GM23248 (cell line): ENCODE measurements around the gene HERC3. TPM values are rescaled to one million over a fixed set of nuclear protein-coding genes. Genes with fewer than 3 reads are reported as not detected.

ENCODE experiments used
- DNase-seq: peaks from one replicate; pipeline ENCODE4 v3.0.0-alpha.2; 2015
- H2AFZ ChIP-seq: fragments of 200-600 bp; sonication (generic); 2 replicates; pipeline ENCODE4 v1.6.1; 2016; ENCODE audit warnings: antibody characterized with exemption
- H3F3A ChIP-seq: fragments of 200-600 bp; sonication (generic); 2 replicates; pipeline ENCODE4 v1.6.1; 2016; ENCODE audit warnings: mild to moderate bottlenecking, antibody characterized with exemption, mixed run types; ENCODE audit not compliant: insufficient read depth
- H3K27ac ChIP-seq: fragments of 200-600 bp; sonication (generic); 2 replicates; pipeline ENCODE4 v1.5.1; 2016; ENCODE audit warnings: mild to moderate bottlenecking
- H3K27me3 ChIP-seq: fragments of 200-600 bp; sonication (generic); replicated peaks from 2 replicates; pipeline ENCODE4 v1.6.1; 2016; ENCODE audit warnings: mild to moderate bottlenecking; ENCODE audit not compliant: insufficient read depth
- H3K36me3 ChIP-seq: fragments of 200-600 bp; sonication (generic); 2 replicates; pipeline ENCODE4 v1.6.1; 2016; ENCODE audit warnings: low read depth, mild to moderate bottlenecking
- H3K4me1 ChIP-seq: fragments of 200-600 bp; sonication (generic); 2 replicates; pipeline ENCODE4 v1.6.1; 2016; ENCODE audit warnings: mild to moderate bottlenecking; ENCODE audit not compliant: insufficient read depth
- H3K4me2 ChIP-seq: fragments of 200-600 bp; sonication (generic); one replicate; pipeline ENCODE4 v1.6.1; 2016; ENCODE audit warnings: mild to moderate bottlenecking; ENCODE audit not compliant: unreplicated experiment
- H3K4me3 ChIP-seq: fragments of 200-600 bp; sonication (generic); 2 replicates; pipeline ENCODE4 v1.5.1; 2016; ENCODE audit warnings: mild to moderate bottlenecking
- H3K79me2 ChIP-seq: fragments of 200-600 bp; sonication (generic); 2 replicates; pipeline ENCODE4 v1.6.1; 2016; ENCODE audit warnings: mild to moderate bottlenecking; ENCODE audit not compliant: insufficient read depth
- H3K9ac ChIP-seq: fragments of 200-600 bp; sonication (generic); 2 replicates; pipeline ENCODE4 v1.6.1; 2016; ENCODE audit warnings: mild to moderate bottlenecking
- H3K9me2 ChIP-seq: fragments of 200-600 bp; sonication (generic); 2 replicates; pipeline ENCODE4 v1.6.1; 2016; ENCODE audit warnings: mixed run types, mild to moderate bottlenecking, moderate library complexity; ENCODE audit not compliant: insufficient read depth
- H3K9me3 ChIP-seq: fragments of 200-600 bp; sonication (generic); one replicate; pipeline ENCODE4 v1.6.1; 2017; ENCODE audit warnings: low read depth
- H4K20me1 ChIP-seq: fragments of 200-600 bp; sonication (generic); 2 replicates; pipeline ENCODE4 v1.6.0; 2016; ENCODE audit not compliant: insufficient read depth
- EZH2 ChIP-seq: fragments of 200-600 bp; sonication (generic); IDR thresholded peaks from 2 replicates; pipeline ENCODE4 v1.6.1; 2018; ENCODE audit warnings: antibody characterized with exemption, mild to moderate bottlenecking; ENCODE audit not compliant: insufficient read depth, poor library complexity, severe bottlenecking
- EZH2phosphoT487 ChIP-seq: fragments of 200-600 bp; sonication (generic); IDR thresholded peaks from 2 replicates; pipeline ENCODE4 v1.6.1; 2018; ENCODE audit warnings: antibody characterized with exemption, moderate library complexity, mild to moderate bottlenecking, low read depth; ENCODE audit not compliant: insufficient read depth
- WGBS, 2 experiments: methylation state at CpG; one replicate each; pipeline ENCODE4 v1.1.6; 2015 to 2017; ENCODE audit warnings: low lambda C conversion rate in 2 of 2, low coverage in 1 of 2; ENCODE audit errors: missing lambda C conversion rate in 2 of 2; 5-methylcytosine and 5-hydroxymethylcytosine counted together
- in situ Hi-C: fragments of 300-500 bp; cut with MboI; formaldehyde crosslinking; loops from 2 replicates; pipeline ENCODE4 v1.15.0; 2020
- polyA plus RNA-seq: library from polyadenylated mRNA; unstranded; fragments of >200 nt; fragmentation: Nextera tagmentation; extraction: Ambion mirVana; gene quantifications from 2 replicates; pipeline ENCODE4 v1.2.1, GENCODE V29; 2016
- total RNA-seq: library from RNA; depleted of rRNA; stranded (reverse); fragments of >200 nt; shearing (Covaris generic); gene quantifications from 2 replicates; pipeline ENCODE4 v1.2.3, GENCODE V29; 2014

HERC3 gene
- total and polyA plus RNA-seq, 2 experiments from 2014 or later, result 25.8 to 27.6 TPM

GRCh38 chr4:88698519-88698918 is 106.2 kb downstream of the HERC3 start:
- Histone ChIP-seq H2AFZ (no peak overlapping the region), H3K79me2 (no peaks in the 10 kb centered on the region), H3K36me3 (no peaks in the 10 kb centered on the region), H4K20me1 (no peaks in the 10 kb centered on the region), H3K9me2 (no peaks in the 10 kb centered on the region), H3K9me3 (no peaks in the 10 kb centered on the region), H3K9ac (no peak overlapping the region), H3K4me2 (no peak overlapping the region), H3K27me3 (no peaks in the 10 kb centered on the region), H3K4me1 (peaks cover 8% of the 10 kb centered on the region; the same call in 1 of the 2 replicates), H3F3A (0 out of 2 replicates have a peak, but pooled peaks cover 6% of the 10 kb centered on the region), H3K27ac (no peak overlapping the region), H3K4me3 (no peak overlapping the region)
- no peak for TF ChIP-seq EZH2phosphoT487
- no peak for TF ChIP-seq EZH2
- in situ Hi-C loops, result no loop called here
- no peak for DNase-seq
- 94% methylated on average over 7 of the region's 7 CpGs; no CpG with 5 or more reads in 1 of the 2 experiments for WGBS, 2 experiments

- Histone ChIP-seq H3K79me2 (no peaks in the 10 kb centered on the region), H3K27ac (no peak overlapping the region), H2AFZ (no peak overlapping the region), H3K27me3 (no peaks in the 10 kb centered on the region), H3K9ac (no peak overlapping the region), H3K4me3 (no peak overlapping the region), H3K9me3 (no peaks in the 10 kb centered on the region), H3F3A (peaks cover 12% of the 10 kb centered on the region; the same call in 1 of the 2 replicates), H3K9me2 (no peaks in the 10 kb centered on the region), H4K20me1 (no peaks in the 10 kb centered on the region), H3K4me2 (no peak overlapping the region), H3K36me3 (peaks cover 2% of the 10 kb centered on the region; the same call in 1 of the 2 replicates), H3K4me1 (peaks cover 18% of the 10 kb centered on the region)
- TF ChIP-seq EZH2, result no peak
- TF ChIP-seq EZH2phosphoT487, result no peak
- no peak for DNase-seq
- 77 to 78% methylated on average over 2 of the region's 2 CpGs for WGBS, 2 experiments
- in situ Hi-C loops, result loop anchor here (10.0 kb wide), 1 partner anchor 332 kb away; no protein-coding TSS in a partner anchor
These were observed 110.5 kb downstream of the HERC3 start for GRCh38 chr4:88702782-88703181.

GRCh38 chr4:88705223-88705622 is 112.9 kb downstream of the HERC3 start:
- H3K9me2 ChIP-seq, result no peaks in the 10 kb centered on the region
- H3K4me1 ChIP-seq, result peaks cover 22% of the 10 kb centered on the region
- no peaks in the 10 kb centered on the region for H3K27me3 ChIP-seq
- in situ Hi-C loops, result loop anchor here (10.0 kb wide), 1 partner anchor 330 kb away; no protein-coding TSS in a partner anchor
- H3K4me3 ChIP-seq, result no peak overlapping the region
- H2AFZ ChIP-seq, result no peak overlapping the region
- no peak overlapping the region for H3K9ac ChIP-seq
- no peak overlapping the region for H3K4me2 ChIP-seq
- no peaks in the 10 kb centered on the region for H3K9me3 ChIP-seq
- H4K20me1 ChIP-seq, result no peaks in the 10 kb centered on the region
- DNase-seq, result no peak
- H3K36me3 ChIP-seq, result peaks cover 2% of the 10 kb centered on the region; the same call in 1 of the 2 replicates
- no peak overlapping the region for H3K27ac ChIP-seq
- H3F3A ChIP-seq, result peaks cover 12% of the 10 kb centered on the region; the same call in 1 of the 2 replicates
- H3K79me2 ChIP-seq, result no peaks in the 10 kb centered on the region
- TF ChIP-seq EZH2 (no peak), EZH2phosphoT487 (no peak)

- DNase-seq, result peak; percentile 63
- Histone ChIP-seq H3K9ac (peak overlapping the region; percentile 39), H3K27ac (peak overlapping the region; percentile 45), H3K27me3 (no peaks in the 10 kb centered on the region), H3K9me3 (no peaks in the 10 kb centered on the region), H2AFZ (peak overlapping the region; percentile 72; the same call in 1 of the 2 replicates), H3K4me2 (peak overlapping the region; percentile 31), H3F3A (peaks cover 12% of the 10 kb centered on the region; the same call in 1 of the 2 replicates), H4K20me1 (no peaks in the 10 kb centered on the region), H3K79me2 (no peaks in the 10 kb centered on the region), H3K9me2 (no peaks in the 10 kb centered on the region), H3K36me3 (peaks cover 2% of the 10 kb centered on the region; the same call in 1 of the 2 replicates), H3K4me3 (no peak overlapping the region), H3K4me1 (peaks cover 22% of the 10 kb centered on the region)
- 6% methylated on average over 3 of the region's 3 CpGs for WGBS, 2 experiments
- no peak for TF ChIP-seq EZH2
- TF ChIP-seq EZH2phosphoT487, result no peak
- in situ Hi-C loops, result loop anchor here (10.0 kb wide), 1 partner anchor 329 kb away; no protein-coding TSS in a partner anchor
These were observed 113.7 kb downstream of the HERC3 start for GRCh38 chr4:88705805-88706492.
